Kidney glomerular epithelial cell (primary cell): ENCODE measurements around the gene PSORS1C1.
"Not testable (repeated sequence)": the region's sequence is repeated elsewhere in the genome, so short reads cannot be mapped to it uniquely, and the experiment has no call there.

Experiments
- DNase-seq: peaks from one replicate; lab custom pipeline; 2025; lab: John Stamatoyannopoulos, UW

The PSORS1C1 gene

GRCh38 chr6:31178143-31179041 lies 63.8 kb downstream of the PSORS1C1 start:
- no peak for DNase-seq

- DNase-seq: no peak
Observed at GRCh38 chr6:31179042-31179386, 64.4 kb downstream of the PSORS1C1 start.

GRCh38 chr6:31179896-31180295 lies 65.3 kb downstream of the PSORS1C1 start:
- no peak for DNase-seq

- DNase-seq: no peak
Observed at GRCh38 chr6:31180500-31180899, 65.9 kb downstream of the PSORS1C1 start.

GRCh38 chr6:31183287-31183686 lies 68.7 kb downstream of the PSORS1C1 start:
- not testable (repeated sequence) for DNase-seq

GRCh38 chr6:31183859-31184258 lies 69.3 kb downstream of the PSORS1C1 start:
- DNase-seq: not testable (repeated sequence)

- not testable (repeated sequence) for DNase-seq
Observed at GRCh38 chr6:31185695-31186051, 71.1 kb downstream of the PSORS1C1 start.

GRCh38 chr6:31186052-31186734 lies 71.6 kb downstream of the PSORS1C1 start:
- peak; percentile 87 for DNase-seq

GRCh38 chr6:31187780-31188194 lies 73.2 kb downstream of the PSORS1C1 start:
- DNase-seq: peak; percentile 32

- not testable (repeated sequence) for DNase-seq
Observed at GRCh38 chr6:31189223-31189622, 74.6 kb downstream of the PSORS1C1 start.
